ENCODE results near the gene ELL.
A peak's percentile ranks its signal among the peaks of the same experiment; 100 is the strongest.

DNA sequence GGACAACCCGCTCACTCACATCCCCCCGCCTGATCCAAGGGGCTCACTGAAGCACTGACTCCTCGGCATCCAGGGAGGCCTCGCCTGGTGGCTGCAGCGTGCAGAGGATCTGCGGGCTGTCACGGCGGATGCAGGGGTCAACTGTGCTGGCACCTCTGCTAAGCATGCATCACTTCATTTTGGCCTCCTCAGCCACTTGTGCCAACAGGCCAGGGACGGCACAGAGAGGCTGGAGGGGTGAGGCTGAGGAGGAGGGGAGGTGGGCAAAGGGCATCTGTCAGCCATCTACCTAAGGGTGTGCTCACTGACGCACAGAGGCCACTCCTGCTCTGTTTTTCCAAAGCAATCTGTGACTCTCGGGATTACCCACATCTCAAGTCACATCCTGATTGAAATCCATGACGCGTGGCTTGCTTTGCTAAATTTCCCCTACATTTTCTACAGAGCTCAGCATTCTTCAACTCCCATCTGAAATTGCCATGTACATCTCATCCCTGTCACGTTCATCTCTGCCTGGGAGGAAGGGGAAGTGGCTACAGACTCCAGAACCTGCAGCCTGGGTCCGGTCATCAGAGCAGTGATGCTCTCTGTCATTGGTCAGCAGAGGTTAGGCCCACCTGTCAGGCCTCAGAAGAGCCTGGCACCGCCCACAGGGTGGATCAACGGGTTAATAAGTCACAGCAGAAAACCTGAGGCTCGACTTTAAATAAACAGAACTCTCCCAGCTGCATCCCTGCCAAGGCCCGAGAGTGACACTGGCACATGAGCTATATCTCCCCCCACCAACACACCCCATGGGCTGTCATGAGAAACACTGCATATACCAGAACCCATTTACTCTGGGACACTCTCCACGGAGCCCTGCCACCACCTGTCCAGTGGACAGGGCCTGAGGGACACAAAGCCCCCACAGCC is 17.6 kb downstream of the ELL start:
- TF ChIP-seq, protein P1, sequence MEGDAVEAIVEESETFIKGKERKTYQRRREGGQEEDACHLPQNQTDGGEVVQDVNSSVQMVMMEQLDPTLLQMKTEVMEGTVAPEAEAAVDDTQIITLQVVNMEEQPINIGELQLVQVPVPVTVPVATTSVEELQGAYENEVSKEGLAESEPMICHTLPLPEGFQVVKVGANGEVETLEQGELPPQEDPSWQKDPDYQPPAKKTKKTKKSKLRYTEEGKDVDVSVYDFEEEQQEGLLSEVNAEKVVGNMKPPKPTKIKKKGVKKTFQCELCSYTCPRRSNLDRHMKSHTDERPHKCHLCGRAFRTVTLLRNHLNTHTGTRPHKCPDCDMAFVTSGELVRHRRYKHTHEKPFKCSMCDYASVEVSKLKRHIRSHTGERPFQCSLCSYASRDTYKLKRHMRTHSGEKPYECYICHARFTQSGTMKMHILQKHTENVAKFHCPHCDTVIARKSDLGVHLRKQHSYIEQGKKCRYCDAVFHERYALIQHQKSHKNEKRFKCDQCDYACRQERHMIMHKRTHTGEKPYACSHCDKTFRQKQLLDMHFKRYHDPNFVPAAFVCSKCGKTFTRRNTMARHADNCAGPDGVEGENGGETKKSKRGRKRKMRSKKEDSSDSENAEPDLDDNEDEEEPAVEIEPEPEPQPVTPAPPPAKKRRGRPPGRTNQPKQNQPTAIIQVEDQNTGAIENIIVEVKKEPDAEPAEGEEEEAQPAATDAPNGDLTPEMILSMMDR (IDR thresholded peaks at IDR 0.05; ENCODE audit: insufficient read depth, low read length), result no peak
- TF ChIP-seq POLR2AphosphoS5 (IDR thresholded peaks at IDR 0.05; ENCODE audit: low read depth), result no peak
- peak; percentile 82 for TF ChIP-seq SPI1 (IDR thresholded peaks at IDR 0.05; ENCODE audit: borderline replicate concordance, low read depth)

Data from HL-60 (cell line).